H9 (cell line): ENCODE data around the gene USH2A. TPM values are rescaled to one million over a fixed set of nuclear protein-coding genes. Genes with fewer than 3 reads are reported as not detected.

Experiments used
- DNase-seq: peaks from one replicate; pipeline ENCODE4 v3.0.0-alpha.2; 2017
- H2AFZ ChIP-seq: one replicate; pipeline ENCODE4 v1.6.1; 2013; ENCODE audit warnings: mild to moderate bottlenecking, low read length, control low read depth, moderate library complexity
- H2AK5ac ChIP-seq: 2 replicates; pipeline ENCODE4 v1.6.1; 2013; ENCODE audit warnings: low read length, control low read depth, mixed read lengths; ENCODE audit not compliant: insufficient read length
- H2BK120ac ChIP-seq: one replicate; pipeline ENCODE4 v1.6.1; 2013; ENCODE audit warnings: low read depth, mild to moderate bottlenecking, low read length, control low read depth, inconsistent platforms; ENCODE audit not compliant: poor library complexity, severe bottlenecking
- H2BK12ac ChIP-seq: 2 replicates; pipeline ENCODE4 v1.6.1; 2013; ENCODE audit warnings: low read length, control low read depth, mixed read lengths, low read depth; ENCODE audit not compliant: insufficient read length
- H2BK15ac ChIP-seq: 2 replicates; pipeline ENCODE4 v1.6.1; 2013; ENCODE audit warnings: low read depth, low read length, control low read depth
- H2BK20ac ChIP-seq: one replicate; pipeline ENCODE4 v1.6.1; 2013; ENCODE audit warnings: low read depth, mild to moderate bottlenecking, low read length, control low read depth, inconsistent platforms; ENCODE audit not compliant: poor library complexity, severe bottlenecking
- H2BK5ac ChIP-seq: 2 replicates; pipeline ENCODE4 v1.6.1; 2013; ENCODE audit warnings: low read length, control low read depth, mixed read lengths; ENCODE audit not compliant: insufficient read length
- H3K14ac ChIP-seq: 2 replicates; pipeline ENCODE4 v1.6.1; 2013; ENCODE audit warnings: low read length, control low read depth; ENCODE audit not compliant: insufficient read depth
- H3K18ac ChIP-seq: 2 replicates; pipeline ENCODE4 v1.6.1; 2013; ENCODE audit warnings: low read depth, mild to moderate bottlenecking, mixed read lengths, low read length, control low read depth; ENCODE audit not compliant: insufficient read length
- H3K23ac ChIP-seq: 2 replicates; pipeline ENCODE4 v1.6.1; 2013; ENCODE audit warnings: low read length, control low read depth, mixed read lengths, low read depth; ENCODE audit not compliant: insufficient read length
- H3K23me2 ChIP-seq: 2 replicates; pipeline ENCODE4 v1.6.1; 2013; ENCODE audit warnings: low read depth, mild to moderate bottlenecking, mixed read lengths, low read length, control low read depth; ENCODE audit not compliant: insufficient read length, poor library complexity, severe bottlenecking
- H3K27ac ChIP-seq: 2 replicates; pipeline ENCODE4 v1.5.1; 2013; ENCODE audit warnings: low read length, control low read depth, mixed read lengths, low read depth; ENCODE audit not compliant: insufficient read length
- H3K27me3 ChIP-seq: 2 replicates; pipeline ENCODE4 v1.6.1; 2013; ENCODE audit warnings: low read length, control low read depth, inconsistent platforms; ENCODE audit not compliant: insufficient read depth
- H3K4ac ChIP-seq: 2 replicates; pipeline ENCODE4 v1.6.1; 2013; ENCODE audit warnings: low read depth, mild to moderate bottlenecking, control low read depth, inconsistent platforms, low read length, moderate library complexity
- H3K4me1 ChIP-seq: 2 replicates; pipeline ENCODE4 v1.6.1; 2013; ENCODE audit warnings: low read length, control low read depth, inconsistent platforms; ENCODE audit not compliant: insufficient read depth
- H3K4me2 ChIP-seq: 2 replicates; pipeline ENCODE4 v1.6.1; 2013; ENCODE audit warnings: low read length, control low read depth, mixed read lengths; ENCODE audit not compliant: insufficient read length, insufficient read depth
- H3K56ac ChIP-seq: 2 replicates; pipeline ENCODE4 v1.6.1; 2013; ENCODE audit warnings: low read depth, mild to moderate bottlenecking, mixed read lengths, low read length, control low read depth; ENCODE audit not compliant: insufficient read length
- H3K79me1 ChIP-seq: 2 replicates; pipeline ENCODE4 v1.6.1; 2013; ENCODE audit warnings: low read depth, mild to moderate bottlenecking, moderate library complexity, low read length, control low read depth, inconsistent platforms; ENCODE audit not compliant: insufficient read depth, poor library complexity, severe bottlenecking
- H3K79me2 ChIP-seq: 2 replicates; pipeline ENCODE4 v1.6.1; 2013; ENCODE audit warnings: low read length, control low read depth, inconsistent platforms; ENCODE audit not compliant: insufficient read depth
- H3K9ac ChIP-seq: 2 replicates; pipeline ENCODE4 v1.6.1; 2013; ENCODE audit warnings: low read length, control low read depth, mixed read lengths; ENCODE audit not compliant: insufficient read length; ENCODE audit errors: extremely low read depth
- H3K9me3 ChIP-seq: one replicate; pipeline ENCODE4 v1.6.1; 2013; ENCODE audit warnings: low read depth, low read length, inconsistent platforms; ENCODE audit not compliant: control insufficient read depth
- H3T11ph ChIP-seq: one replicate; pipeline ENCODE4 v1.6.1; 2013; ENCODE audit warnings: mild to moderate bottlenecking, low read length, control low read depth, inconsistent platforms
- H4K20me1 ChIP-seq: one replicate; pipeline ENCODE4 v1.6.1; 2013; ENCODE audit not compliant: control insufficient read depth, insufficient read length, insufficient read depth
- H4K5ac ChIP-seq: 2 replicates; pipeline ENCODE4 v1.6.1; 2013; ENCODE audit warnings: low read depth, mild to moderate bottlenecking, mixed read lengths, low read length, control low read depth; ENCODE audit not compliant: insufficient read length
- H4K8ac ChIP-seq: replicated peaks from 2 replicates; pipeline ENCODE4 v1.6.1; 2013; ENCODE audit warnings: low read length, control low read depth, mixed read lengths, low read depth; ENCODE audit not compliant: insufficient read length
- H4K91ac ChIP-seq: 2 replicates; pipeline ENCODE4 v1.6.1; 2013; ENCODE audit warnings: low read depth, mild to moderate bottlenecking, moderate library complexity, mixed read lengths, low read length, control low read depth; ENCODE audit not compliant: insufficient read length
- H3K27ac Mint-ChIP-seq, 3 experiments: 2 replicates in 2 of 3; 3 replicates in 1 of 3; pipeline ENCODE4 v1.8.0; 2020 to 2021; ENCODE audit warnings: mixed read lengths in 3 of 3, mild to moderate bottlenecking in 1 of 3, moderate library complexity in 1 of 3
- H3K27me3 Mint-ChIP-seq: 2 replicates; pipeline ENCODE4 v1.8.0; 2021; ENCODE audit warnings: low read depth, mild to moderate bottlenecking, moderate library complexity, mixed read lengths
- H3K36me3 Mint-ChIP-seq, 3 experiments: 2 replicates in 2 of 3; 3 replicates in 1 of 3; pipeline ENCODE4 v1.8.0; 2020 to 2021; ENCODE audit warnings: low read depth in 3 of 3, mixed read lengths in 3 of 3; ENCODE audit not compliant: insufficient read depth in 1 of 3
- H3K4me1 Mint-ChIP-seq, 2 experiments: 2 replicates each; pipeline ENCODE4 v1.8.0; 2020; ENCODE audit warnings: mixed read lengths in 2 of 2
- H3K4me3 Mint-ChIP-seq, 2 experiments: 2 replicates in 1 of 2; 3 replicates in 1 of 2; pipeline ENCODE4 v1.8.0; 2020 to 2021; ENCODE audit warnings: mild to moderate bottlenecking in 2 of 2, mixed read lengths in 2 of 2, moderate library complexity in 1 of 2
- H3K9me3 Mint-ChIP-seq, 2 experiments: 2 replicates in 1 of 2; 3 replicates in 1 of 2; pipeline ENCODE4 v1.8.0; 2020; ENCODE audit warnings: mild to moderate bottlenecking in 2 of 2, mixed read lengths in 2 of 2, moderate library complexity in 1 of 2
- CTCF ChIP-seq: fragments of 200-600 bp; sonication (generic); conservative IDR thresholded peaks from 3 replicates; pipeline ENCODE4 v1.8.0; 2021; ENCODE audit warnings: antibody characterized with exemption, mild to moderate bottlenecking
- WGBS: extraction: QIAGEN DNeasy Blood & Tissue Kit; methylation state at CpG from one replicate; pipeline ENCODE4 v1.1.7; 2013; ENCODE audit warnings: missing lambda C conversion rate, low lambda C conversion rate, mixed read lengths; ENCODE audit not compliant: insufficient read length; ENCODE audit errors: extremely low coverage; 5-methylcytosine and 5-hydroxymethylcytosine counted together
- total RNA-seq: library from RNA; stranded (reverse); gene quantifications from 2 replicates; pipeline ENCODE4 v1.2.1, GENCODE V29; 2021

Gene USH2A
- total RNA-seq, 1 experiment from 2014 or later: 0.11 TPM

- Histone ChIP-seq H2BK15ac (no peak overlapping the region), H3K9me3 (no peaks in the 10 kb centered on the region), H3K27me3 (no peaks in the 10 kb centered on the region), H4K8ac (no peak overlapping the region), H3K56ac (no peak overlapping the region), H3K18ac (no peak overlapping the region), H2AK5ac (no peak overlapping the region), H4K91ac (no peak overlapping the region), H3K23me2 (no peaks in the 10 kb centered on the region), H3K9ac (no peak overlapping the region), H4K20me1 (no peaks in the 10 kb centered on the region), H3K4me1 (no peaks in the 10 kb centered on the region), H3K4ac (no peak overlapping the region), H3K79me1 (no peaks in the 10 kb centered on the region), H3K79me2 (no peaks in the 10 kb centered on the region), H3K4me2 (no peak overlapping the region), H2BK20ac (no peak overlapping the region), H2BK12ac (no peak overlapping the region), H3K14ac (no peak overlapping the region), H4K5ac (no peak overlapping the region), H3K23ac (no peak overlapping the region), H2AFZ (no peak overlapping the region), H2BK120ac (no peak overlapping the region), H3K27ac (no peak overlapping the region), H2BK5ac (no peak overlapping the region), H3T11ph (no peak overlapping the region)
- Mint-ChIP-seq H3K36me3 (no peaks in the 10 kb centered on the region), H3K9me3 (no peaks in the 10 kb centered on the region), H3K4me1 (no peaks in the 10 kb centered on the region), H3K27ac (no peak overlapping the region), H3K27me3 (no peaks in the 10 kb centered on the region), H3K4me3 (no peak overlapping the region)
- no peak for DNase-seq
- no peak for TF ChIP-seq CTCF
- WGBS: no CpG with 5 or more reads among the region's 3 CpGs
Measured at GRCh38 chr1:215865060-215865459, 558.2 kb downstream of the USH2A start.
